Measurements from ENCODE around the gene NDUFA11.
"Not testable (repeated sequence)": the region's sequence is repeated elsewhere in the genome, so short reads cannot be mapped to it uniquely, and the experiment has no call there.

- TF ChIP-seq CTCF (IDR thresholded peaks at IDR 0.05); EZH2 (IDR thresholded peaks at IDR 0.05; ENCODE audit: borderline replicate concordance, insufficient read depth, low read depth, low read length, poor library complexity, severe bottlenecking): not testable (repeated sequence)
Observed at GRCh38 chr19:5884065-5884811, 19.4 kb downstream of the NDUFA11 start.

Measured in B cell (primary cell).